Suppressor macrophage treated with lipopolysaccharide for 1 hour (primary cell): Measurements from ENCODE around the gene GTF2I.
A peak's percentile ranks its signal among the peaks of the same experiment; 100 is the strongest.
"Not testable (repeated sequence)": the region's sequence is repeated elsewhere in the genome, so short reads cannot be mapped to it uniquely, and the experiment has no call there.

Experiments used
- DNase-seq, 3 donors: peaks; one replicate each; pipeline ENCODE4 v3.0.0-alpha.2; 2020 to 2022

The GTF2I gene

DNA sequence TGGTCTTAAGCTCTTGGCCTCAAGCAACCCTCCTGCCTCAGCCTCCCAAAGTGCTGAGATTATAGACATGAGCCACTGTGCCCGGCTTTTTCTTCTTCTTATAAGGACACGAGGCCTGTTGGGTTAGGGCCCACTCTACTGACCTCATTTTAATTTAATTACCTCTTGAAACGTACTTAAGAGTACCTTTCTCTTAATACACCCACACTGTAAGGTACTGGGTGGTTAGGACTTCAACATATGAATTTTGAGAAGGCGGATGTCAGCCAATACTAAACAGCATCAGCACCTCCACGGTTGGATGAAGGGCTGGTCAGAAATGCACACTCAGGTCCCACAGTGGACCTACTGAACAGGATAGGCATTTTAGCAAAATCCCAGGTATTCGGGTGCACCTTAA is 124.2 kb downstream of the GTF2I start:
- not testable (repeated sequence) for DNase-seq

DNA sequence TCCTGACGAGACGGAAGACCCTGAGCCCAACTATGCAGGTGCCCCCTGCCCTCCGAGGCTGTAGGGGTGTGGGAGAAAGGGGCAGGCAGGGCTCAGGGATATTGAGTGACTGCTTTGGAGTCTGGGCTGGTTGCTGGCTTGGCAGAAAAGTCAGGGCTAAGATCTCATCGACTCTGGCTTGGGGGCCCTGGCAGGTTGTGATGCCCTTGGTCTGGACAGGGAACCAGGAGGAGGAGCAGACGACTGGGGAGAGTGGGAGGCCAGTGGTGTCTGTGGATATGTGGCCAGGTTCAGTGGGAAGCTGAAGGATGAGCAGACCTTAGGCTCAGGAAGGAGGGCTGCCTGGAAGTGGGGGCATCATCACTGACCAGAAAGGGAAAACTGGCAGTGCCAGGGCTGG is 126.1 kb downstream of the GTF2I start:
- DNase-seq = peak in 1 of 3 donors; percentile 7

DNA sequence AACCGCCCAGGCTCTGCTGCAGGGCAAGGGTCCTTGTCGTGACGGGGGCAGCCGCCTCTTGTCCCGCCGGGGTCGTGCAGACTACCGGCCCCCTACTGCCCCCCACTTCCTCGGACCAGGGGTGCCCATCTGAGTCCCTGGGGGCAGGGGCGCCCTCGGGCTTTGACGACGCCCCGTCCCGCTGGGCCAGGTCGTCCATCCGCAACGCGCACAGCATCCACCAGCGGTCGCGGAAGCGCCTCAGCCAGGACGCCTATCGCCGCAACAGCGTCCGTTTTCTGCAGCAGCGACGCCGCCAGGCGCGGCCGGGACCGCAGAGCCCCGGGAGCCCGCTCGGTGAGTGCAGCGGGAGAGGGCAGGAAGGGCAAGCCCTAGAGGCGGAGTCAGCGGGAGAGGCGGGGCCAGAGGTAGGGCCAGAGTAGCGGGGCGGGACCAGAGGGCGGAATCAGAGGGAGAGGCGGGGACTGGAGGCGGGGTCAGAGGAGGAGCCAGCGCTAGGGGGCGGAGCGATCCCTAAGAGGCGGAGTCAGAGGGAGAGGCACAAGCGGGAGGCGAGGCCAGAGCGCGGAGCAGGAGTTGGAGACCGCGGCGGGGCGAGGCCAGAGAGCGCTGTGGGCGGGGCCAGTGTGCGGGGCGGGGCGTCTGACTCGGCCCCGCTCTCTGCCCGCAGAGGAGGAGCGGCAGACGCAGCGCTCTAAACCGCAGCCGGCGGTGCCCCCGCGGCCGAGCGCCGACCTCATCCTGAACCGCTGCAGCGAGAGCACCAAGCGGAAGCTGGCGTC is 131.0 kb downstream of the GTF2I start:
- peak; percentile 91 to 96 (median 91) for DNase-seq

DNA sequence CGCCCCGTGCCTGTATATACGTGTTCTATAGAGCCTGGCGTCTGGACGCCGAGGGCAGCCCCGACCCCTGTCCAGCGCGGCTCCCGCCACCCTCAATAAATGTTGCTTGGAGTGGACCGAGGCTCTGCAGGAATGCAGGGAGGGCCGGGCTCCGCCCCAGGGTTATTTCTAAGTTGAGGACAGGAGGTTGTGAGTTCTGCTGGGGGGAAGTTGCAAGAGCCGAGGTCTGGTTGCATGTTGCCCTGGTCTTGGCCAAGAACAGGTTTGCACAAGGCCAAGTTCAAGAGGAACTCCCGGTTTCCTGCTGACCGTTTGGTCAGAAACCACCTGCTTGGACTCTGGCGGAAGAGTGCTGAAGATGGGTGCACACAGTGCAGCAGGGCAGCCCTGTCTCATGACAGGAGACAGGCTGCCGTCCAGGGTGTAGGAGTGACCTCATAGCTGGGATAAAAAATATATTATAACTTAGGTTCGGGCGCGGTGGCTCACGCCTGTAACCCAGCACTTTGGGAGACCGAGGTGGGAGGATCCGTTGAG is 131.8 kb downstream of the GTF2I start:
- DNase-seq = not testable (repeated sequence)

DNA sequence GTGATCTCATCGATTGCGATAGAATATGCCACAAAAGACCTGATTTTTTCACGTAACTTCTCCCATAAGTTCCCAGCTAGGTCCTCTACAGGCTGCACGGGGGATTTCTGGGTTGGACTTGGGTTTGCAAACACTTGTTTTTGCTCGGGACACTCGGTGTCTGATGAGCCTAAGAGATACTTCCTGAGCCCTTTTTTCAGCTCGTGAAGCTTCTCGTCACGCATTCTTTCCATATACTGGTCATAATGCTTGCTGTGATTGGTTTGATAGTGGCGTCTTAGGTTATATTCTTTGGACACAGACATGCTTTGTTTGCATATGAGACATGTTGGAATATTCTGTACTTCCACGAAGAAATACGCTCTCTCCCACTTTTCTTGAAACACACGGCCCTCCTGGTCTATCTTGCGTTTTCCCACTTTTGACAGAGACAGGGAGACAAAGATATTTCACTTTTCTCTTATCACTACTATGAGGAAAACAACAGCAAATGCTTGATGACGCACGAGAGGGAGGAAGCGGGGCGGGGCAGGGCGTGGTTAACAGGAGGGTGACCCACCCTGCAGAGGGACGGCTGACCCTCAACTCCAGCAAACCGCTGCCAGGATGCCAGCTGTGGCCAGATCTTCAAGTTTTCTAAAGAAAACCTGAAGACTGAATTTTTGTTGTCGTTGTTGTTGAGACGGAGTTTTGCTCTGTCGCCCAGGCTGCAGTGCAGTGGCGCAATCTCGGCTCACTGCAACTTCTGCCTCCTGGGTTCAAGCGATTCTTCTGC is 140.5 kb downstream of the GTF2I start:
- not testable (repeated sequence) for DNase-seq

DNA sequence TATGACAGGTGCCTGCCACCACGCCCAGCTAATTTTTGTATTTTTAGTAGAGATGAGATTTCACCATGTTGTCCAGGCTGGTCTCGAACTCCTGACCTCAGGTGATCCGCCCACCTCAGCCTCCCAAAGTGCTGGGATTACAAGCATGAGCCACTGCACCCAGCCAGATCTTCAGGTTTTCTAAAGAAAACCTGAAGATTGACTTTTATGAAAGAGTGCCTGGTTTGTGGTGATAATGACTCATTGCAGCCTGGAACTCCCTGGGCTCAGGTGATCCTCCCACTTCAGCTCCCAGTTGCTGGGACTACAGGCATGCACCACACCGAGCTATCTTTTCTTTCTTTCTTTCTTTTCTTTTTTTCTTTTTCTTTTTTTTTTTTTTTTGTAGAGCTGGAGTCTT is 141.1 kb downstream of the GTF2I start:
- DNase-seq = not testable (repeated sequence)
